Fibroblast of skin of scalp (primary cell): ENCODE results near the gene MRM1. TPM values are rescaled to one million over a fixed set of nuclear protein-coding genes. Genes with fewer than 3 reads are reported as not detected.

Experiments
- DNase-seq: peaks from one replicate; pipeline ENCODE4 v3.0.0-alpha.2; 2013
- polyA plus RNA-seq, 2 experiments: library from polyadenylated mRNA; unstranded; fragments of 120-200 nt; gene quantifications; one replicate each; pipeline ENCODE4 v1.2.1, GENCODE V29; 2013; ENCODE audit not compliant: insufficient read length in 2 of 2

Gene MRM1, protein sequence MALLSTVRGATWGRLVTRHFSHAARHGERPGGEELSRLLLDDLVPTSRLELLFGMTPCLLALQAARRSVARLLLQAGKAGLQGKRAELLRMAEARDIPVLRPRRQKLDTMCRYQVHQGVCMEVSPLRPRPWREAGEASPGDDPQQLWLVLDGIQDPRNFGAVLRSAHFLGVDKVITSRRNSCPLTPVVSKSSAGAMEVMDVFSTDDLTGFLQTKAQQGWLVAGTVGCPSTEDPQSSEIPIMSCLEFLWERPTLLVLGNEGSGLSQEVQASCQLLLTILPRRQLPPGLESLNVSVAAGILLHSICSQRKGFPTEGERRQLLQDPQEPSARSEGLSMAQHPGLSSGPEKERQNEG
- 2.8 TPM for polyA plus RNA-seq (2013, experiment 1 of 2; ENCODE audit: insufficient read length)
- 2.5 TPM for polyA plus RNA-seq (2013, experiment 2 of 2; ENCODE audit: insufficient read length)

DNA sequence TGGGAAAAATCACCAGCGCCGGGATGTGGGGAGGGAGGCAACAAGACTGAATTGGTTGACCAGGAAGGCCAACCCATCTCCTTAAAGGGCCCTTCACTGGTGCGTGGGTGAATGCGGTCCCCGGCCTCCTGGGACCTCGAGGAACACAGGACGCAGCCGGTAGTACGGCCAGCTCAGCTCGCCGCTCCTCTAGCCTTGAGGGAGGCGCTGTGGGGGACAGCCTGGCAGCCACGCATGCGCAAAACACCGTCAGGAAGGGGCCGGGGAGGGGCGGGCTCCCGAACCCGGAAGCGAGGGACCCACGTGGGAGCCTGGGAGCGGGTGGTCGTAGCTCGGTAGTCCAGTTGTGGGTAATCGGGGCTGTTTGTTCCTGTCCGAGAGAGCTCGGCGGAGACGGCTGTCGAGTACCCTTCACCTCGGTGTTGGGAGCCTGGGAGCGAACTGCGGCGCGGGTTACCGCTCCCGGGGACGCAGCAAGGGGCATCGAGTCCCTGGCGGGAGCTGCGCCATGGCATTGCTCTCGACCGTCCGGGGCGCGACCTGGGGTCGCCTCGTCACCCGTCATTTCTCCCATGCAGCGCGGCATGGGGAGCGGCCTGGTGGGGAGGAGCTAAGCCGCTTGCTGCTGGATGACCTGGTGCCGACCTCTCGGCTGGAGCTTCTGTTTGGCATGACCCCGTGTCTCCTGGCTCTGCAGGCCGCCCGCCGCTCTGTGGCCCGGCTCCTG, at the start of gene MRM1:
TSS of gene MRM1 (plus strand) at position 281 of the 727 bp plus-strand sequence. CDS start at position 509, 228 bp downstream.
- peak; percentile 92 for DNase-seq

DNA sequence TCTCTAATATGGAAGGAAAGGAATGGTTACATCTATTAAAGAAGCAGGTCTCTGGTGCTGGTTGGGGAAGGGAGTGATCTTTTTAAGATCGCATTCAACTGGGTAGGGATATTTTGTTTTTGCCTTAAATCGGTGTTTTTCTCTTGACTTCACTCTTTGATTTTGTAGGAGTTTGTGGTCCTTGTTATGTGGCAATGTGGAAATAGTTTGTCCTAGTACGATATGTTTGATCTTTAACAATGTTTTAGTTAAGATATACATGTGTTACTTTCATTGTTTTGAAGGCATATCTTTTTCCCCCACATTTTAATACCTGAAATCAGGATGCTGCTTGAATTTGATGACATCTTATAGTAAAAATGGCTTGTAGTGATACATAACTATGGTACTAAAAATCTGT, 47.9 kb upstream of the MRM1 start:
- DNase-seq, result no peak

DNA sequence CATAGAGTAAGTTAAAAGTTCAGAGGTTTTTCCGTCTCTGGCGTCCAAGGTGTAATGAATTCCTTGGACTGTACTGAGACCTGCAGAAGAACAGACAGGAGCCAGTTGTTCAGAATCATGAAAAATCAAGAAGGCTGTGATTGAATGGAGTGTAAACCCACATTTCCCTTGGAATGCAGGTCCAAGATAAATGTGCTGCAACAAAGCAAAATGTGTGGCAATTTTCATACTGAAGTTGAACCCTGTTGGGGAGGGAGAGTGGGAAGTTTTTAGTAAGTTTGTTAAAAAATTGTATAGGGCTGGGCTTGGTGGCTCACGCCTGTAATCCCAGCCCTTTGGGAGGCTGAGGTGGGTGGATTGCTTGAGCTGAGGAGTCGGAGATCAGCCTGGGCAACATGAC, 35.3 kb upstream of the MRM1 start:
- DNase-seq, result no peak

DNA sequence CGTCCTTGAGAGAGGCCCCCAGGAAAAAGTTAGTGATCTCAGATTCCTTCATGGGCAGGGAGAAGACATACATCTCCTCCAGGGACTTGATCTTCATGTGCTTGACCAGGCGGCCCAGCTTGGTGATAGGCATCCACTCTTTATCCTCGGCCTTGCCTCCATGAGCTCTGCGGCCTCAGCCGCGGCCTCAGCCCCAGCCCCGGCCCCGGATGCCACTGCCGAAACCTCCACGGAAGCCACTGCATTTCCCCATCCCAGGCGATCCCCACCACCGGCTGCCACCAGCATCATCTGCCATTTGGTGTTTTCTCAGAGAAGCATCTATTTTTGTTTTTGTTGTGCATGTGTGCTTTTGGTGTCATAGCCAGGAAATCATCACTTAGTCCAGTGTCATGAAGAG, 26.4 kb upstream of the MRM1 start:
- DNase-seq, result no peak

DNA sequence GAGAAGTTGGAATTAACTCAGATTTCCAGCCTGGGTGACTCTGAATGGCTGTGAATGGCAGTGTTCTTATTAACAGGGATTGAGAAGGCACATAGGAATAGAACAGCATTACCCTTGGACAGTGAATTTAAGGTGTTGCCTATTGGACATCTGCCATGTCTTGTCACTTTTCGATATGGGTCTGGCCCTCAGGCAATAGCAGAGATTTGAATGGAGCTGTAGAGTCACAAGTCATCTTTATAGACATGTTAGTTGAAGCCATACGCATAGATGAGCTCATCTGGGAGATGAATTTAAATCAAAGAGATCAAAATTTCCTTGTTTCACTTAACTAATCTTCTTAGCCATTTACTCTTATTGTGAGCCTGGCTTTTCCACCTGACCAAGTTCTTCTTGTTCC, 24.6 kb upstream of the MRM1 start:
- no peak for DNase-seq

DNA sequence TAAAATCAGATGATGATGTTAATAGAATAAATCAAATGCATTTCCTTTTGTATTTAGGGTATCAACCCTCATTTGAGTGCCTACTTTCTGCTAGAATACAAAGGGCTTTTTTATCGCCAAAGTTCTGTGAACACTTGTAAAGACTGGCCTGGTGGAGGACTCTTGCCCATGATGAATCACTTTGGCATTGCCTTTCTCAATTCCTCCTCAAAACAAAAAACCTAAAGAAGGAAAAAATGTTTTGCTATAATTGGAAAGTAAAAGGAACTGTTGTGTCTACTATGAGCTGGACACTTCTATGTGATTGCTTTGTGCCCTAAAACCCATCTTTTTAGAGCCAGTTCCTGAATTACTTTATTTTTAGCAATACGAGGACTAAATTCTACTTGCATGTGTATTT, 22.7 kb upstream of the MRM1 start:
- DNase-seq, result no peak

DNA sequence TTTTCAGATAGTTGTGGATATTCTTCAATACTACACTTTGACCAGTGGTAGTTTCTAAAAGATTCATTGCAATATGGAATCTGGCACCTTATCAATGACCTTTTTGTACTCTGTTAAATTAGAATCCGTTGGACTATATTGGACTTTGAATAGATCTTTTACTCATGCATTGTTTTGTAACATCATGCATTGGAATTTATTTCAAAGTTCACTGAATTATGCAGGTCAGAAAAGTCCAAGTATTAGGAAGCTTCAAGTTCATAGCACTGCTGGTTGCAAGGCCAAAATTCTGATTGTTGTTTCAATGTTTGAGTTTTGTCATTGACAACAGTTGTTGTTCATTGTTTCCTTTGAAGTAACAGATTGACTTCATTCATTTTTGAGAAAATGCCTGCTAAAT, 17.6 kb upstream of the MRM1 start:
- DNase-seq, result no peak

DNA sequence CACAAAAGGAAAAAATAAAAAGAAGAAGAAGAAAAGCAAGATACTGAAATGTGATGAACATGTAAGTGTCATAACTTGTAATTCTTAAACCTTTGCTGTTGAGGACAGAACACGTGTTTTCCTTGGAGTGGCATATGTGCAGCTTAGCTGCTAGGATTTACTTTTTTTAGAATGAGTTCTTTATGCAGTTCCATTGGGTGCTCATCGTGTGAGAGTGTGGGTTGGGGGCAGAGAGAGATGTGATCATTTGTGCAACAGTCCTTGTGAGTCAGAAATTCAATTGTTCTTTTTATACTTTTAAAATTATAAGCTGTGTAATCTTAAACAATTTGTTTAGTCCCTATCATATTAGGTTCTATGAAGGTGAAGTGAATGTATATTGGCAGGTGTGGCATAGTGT, 15.2 kb upstream of the MRM1 start:
- no peak for DNase-seq

DNA sequence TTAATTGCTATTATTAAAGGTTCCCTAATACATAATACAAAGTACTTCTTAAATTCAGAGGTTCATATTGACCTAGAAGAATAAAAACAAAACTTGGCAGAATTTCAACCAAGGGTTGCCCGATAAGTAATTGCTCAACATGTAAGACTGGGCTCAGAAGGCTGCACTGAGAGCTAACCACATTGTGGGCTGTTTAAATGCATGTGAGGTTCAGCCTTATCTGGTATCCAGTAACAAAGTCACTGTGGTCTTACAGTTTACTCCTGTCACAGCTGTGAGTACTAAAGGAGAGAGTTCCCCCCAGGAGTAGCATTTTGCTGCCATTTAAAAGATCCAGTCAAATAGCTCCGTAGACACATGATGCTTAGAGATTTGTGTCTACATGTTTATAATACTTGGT, 11.3 kb upstream of the MRM1 start:
- DNase-seq, result no peak

DNA sequence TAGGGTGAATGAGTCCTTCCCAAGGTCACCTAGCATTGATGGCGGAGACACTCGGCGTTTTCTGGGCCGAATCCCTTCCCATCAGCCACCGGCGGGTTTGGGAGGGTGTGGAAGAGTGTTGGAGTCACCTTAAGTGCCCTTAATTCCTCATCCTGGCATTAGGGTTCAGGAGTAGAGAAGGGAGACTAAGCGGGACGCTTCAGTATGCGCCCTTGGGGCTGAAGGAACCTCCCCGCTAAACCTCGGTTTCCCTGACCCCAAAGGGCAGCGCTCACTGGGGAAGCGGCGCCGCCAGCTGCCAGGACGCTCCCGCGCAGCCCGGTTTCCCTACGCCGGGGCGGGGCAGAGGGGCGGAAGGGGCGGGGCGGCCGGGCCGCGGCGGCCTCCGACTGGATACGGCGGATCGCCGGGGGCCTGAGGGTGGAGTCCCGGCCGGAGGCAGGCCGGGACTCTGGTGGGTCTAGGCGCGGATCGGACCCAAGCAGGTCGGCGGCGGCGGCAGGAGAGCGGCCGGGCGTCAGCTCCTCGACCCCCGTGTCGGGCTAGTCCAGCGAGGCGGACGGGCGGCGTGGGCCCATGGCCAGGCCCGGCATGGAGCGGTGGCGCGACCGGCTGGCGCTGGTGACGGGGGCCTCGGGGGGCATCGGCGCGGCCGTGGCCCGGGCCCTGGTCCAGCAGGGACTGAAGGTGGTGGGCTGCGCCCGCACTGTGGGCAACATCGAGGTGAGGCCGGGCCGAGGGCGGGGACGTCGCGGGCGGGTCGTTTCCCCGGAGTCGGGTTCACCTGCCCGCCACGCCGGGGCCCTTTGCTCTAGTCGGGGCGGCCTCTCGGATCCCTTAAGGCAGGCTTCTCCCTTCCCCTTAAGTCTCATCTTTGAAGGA, 9.7 kb upstream of the MRM1 start, which contains the start of gene DHRS11:
TSS of gene DHRS11 (plus strand) at position 446 of the 882 bp plus-strand sequence. CDS start at position 577, 131 bp downstream.
- peak; percentile 75 for DNase-seq

DNA sequence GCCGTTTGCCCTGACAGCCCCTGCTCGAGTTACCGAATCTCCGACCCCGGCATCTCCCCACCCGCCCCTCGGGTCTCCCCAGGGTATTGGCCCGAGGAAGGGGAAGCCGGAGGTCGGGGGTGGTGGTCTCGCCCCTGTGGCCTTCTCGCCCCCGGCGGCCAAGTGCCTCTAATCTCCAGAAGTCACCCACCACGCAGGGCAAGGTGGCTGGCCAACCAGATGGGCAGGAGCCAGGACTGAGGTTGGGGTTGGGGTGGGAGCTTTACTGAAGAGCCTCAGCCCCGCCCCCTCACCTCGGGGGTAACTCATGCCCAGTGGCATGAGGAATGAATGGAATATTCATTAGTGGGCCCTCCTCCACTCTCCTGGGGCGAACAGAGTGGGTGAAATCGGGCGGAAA, 9.1 kb upstream of the MRM1 start:
- DNase-seq, result no peak

DNA sequence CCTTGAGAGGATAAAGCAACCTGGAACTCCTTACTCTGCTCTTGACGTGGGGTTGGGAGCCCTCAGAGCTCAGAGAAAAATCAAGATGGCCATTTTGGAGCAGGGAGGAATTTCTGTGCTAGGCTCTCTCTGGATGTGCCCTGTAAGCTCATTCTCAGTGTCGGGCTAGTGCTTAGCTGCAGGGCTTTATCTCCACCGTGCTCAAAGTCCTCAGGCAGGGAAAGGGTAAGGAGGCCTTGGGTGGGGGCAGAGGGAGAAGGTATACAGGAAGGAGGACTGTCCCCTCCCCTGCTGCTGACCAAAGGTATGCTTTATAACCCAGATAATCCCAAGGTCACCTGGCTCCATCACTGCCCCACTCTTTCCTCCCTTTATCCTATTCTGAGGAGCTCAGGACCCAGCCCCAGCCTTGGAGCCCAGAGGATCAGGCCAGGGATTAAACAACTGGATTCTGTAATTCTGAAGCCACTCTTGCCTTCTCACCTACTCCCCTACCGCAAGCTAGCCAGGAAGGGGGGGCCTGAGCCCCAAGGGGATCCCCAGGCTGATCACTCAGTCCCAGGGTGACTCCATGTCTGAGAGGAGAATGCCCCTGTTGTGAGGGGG, 8.6 kb upstream of the MRM1 start:
- DNase-seq, result no peak

DNA sequence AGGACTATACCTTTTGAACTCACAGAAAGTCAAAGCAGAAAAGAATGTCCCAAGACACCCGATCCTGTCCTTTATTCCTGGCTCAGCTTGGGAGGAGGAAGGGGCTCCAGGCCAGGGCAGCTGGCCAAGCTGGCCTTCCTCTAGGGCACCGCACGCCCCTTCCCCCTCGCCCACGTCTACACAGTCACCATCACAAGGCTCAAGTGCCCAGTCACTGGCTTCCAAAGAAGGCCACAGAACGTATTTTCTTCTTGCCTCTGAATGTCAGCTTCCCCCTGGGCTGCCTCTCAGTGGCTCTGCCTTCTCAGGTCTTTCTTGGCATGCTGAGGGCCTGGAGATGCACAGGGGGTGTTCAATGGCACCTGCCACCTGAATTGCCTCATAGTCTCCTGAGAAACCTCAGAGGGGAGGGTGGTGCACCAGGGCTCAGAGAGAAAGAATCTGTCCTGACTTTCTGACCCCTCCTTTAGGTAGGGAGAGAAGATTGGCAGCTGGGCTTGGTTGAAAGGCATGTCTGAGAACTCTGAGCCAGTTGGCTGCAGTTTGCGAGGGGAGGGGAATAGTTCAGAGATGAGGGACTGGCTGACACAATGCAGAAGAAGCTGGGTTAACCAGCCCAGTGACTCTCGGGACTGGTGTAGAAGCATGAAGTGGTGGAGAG, 7.6 kb upstream of the MRM1 start:
- no peak for DNase-seq

DNA sequence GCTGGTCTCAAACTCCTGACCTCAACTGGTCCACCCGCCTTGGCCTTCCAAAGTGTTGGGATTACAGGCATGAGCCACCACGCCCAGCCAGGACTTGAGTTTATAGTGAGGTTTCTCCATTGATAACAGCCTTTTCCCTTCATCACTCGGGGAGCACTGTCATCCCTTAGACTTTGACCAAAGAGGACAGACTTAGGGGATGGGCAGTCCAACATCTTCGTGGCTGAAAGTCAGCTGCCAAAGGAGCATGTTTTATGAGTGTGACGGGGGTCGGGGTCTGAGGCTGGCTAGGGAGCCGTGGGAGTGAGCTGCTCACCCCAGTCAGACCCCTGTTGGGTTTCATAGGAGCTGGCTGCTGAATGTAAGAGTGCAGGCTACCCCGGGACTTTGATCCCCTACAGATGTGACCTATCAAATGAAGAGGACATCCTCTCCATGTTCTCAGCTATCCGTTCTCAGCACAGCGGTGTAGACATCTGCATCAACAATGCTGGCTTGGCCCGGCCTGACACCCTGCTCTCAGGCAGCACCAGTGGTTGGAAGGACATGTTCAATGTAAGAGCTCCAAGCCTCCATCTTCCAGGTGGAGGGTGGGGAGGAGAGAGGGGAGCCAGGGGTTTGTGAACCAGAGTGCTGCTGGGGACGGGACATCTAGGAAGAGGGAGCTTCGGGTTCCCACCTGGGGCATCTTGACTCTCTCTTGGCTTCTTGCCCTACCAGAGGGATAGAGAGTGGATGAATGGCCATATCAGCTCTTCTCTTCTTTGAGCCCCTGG, 6.6 kb upstream of the MRM1 start:
- no peak for DNase-seq

DNA sequence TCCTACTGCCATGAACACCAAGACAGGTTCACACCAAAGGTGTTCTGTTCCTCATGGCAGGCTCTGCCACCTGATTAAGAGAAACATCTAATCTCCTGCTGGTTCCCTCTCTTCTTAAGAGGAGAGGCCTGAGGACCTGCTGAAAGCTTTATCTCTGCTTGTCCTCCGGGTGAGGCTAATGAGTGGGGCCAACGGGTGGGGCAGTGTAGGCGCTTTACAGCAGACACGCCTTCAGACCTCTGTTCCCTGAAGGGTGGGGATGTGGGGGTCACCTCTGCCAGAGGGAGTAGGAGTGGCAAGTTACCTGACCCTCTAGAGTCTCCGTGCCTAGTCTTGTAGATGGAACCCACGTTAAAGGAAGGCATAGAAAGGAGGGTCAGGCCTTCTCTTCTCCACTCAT, 4.2 kb upstream of the MRM1 start:
- no peak for DNase-seq

DNA sequence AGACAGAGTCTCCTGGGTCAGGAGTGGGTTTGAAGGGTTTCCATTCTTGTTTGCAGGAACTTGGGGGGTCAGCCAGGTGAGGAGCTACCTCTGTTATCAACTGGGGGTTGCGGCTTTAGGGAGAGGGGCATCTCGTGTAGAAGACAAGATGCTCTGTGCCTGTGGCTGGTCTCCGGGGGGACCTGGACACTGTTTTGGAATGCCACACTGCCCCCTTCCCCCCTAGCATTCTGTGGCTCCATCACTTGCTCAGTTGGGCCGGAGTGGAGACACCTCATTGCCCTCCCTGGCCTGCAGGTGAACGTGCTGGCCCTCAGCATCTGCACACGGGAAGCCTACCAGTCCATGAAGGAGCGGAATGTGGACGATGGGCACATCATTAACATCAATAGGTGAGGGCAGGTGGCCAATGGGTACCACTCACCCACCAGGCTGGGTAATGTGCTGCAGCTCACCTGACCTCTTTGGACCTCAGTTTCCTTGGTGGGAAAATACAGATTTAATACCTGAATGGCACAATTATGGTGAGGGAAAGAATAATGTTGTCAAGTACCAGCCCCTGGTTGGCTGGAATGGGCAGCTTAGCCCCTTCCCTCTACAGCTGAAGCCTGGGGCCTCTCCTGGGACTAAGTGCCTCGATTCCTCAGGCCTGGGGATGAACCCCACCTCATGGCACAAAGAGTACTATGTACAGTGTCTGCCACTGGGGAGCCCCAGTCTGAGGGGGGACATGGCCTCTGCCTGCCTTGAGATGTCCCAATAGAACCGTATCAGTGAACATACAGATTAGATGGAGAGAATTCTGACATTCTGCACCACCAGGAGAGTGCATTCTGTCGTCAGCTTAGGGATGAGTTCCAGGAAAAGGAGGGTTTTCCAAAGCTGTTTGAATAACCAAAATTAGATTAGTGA, 3.3 kb upstream of the MRM1 start:
- DNase-seq, result no peak

DNA sequence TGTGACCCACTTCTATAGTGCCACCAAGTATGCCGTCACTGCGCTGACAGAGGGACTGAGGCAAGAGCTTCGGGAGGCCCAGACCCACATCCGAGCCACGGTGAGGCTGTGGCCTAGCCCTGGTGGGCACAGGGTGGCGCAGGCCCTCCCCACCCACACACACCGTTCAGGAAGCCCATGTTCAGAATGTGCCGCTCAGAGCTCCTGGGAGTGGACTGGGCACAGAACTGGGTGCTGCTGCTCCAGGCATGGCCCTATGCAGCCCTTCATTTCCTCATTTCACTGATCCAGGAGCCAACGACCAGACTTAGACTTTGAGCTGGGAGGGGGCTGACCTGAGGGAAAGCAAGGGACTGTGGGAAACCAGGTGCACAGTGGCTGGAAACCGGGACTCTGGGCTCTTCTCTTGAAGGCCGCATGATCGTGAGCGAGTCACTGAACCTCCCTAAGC, 2.4 kb upstream of the MRM1 start:
- DNase-seq, result no peak

DNA sequence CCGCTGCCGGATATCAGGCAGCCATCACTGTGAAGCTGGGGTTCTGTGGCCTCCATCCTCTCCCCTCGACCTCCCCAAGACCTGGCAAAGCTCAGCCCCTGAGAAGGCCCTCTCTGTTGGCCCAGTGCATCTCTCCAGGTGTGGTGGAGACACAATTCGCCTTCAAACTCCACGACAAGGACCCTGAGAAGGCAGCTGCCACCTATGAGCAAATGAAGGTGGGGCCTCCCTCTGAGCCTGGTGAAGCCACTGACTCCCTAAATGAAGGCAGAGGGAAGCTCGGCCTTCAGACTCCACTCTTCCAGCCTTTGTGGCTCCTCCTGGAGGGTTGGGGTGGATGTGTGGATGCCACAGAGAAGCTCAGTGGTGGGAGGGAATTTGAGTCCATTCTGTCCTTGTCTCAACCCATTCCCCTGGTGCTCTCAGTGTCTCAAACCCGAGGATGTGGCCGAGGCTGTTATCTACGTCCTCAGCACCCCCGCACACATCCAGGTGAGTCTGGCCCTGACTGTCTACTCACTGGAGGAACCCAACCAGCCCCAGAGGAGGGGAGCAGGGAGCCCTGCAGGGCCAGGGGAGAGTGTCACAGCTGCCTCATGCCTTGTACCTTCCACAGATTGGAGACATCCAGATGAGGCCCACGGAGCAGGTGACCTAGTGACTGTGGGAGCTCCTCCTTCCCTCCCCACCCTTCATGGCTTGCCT, 1.7 kb upstream of the MRM1 start:
- DNase-seq, result no peak

DNA sequence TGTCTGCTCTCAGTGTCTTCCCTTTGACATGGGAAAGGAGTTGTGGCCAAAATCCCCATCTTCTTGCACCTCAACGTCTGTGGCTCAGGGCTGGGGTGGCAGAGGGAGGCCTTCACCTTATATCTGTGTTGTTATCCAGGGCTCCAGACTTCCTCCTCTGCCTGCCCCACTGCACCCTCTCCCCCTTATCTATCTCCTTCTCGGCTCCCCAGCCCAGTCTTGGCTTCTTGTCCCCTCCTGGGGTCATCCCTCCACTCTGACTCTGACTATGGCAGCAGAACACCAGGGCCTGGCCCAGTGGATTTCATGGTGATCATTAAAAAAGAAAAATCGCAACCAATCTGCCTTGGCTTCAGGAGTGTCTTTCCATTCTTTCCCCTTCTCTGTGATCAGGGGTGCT, 918 bp upstream of the MRM1 start:
- no peak for DNase-seq
